Bronchial epithelial cell (primary cell): Measurements from ENCODE around the gene MTRR. TPM values are rescaled to one million over a fixed set of nuclear protein-coding genes. Genes with fewer than 3 reads are reported as not detected.

Experiments used
- DNase-seq: peaks from one replicate; pipeline ENCODE4 v3.0.0-alpha.2; 2010; ENCODE audit warnings: low read depth
- FAIRE-seq: peaks from 2 replicates; lab custom pipeline; 2011; peaks lifted over from hg19 to GRCh38; lab: Jason Lieb, UNC
- H3K27me3 ChIP-seq: 2 replicates; pipeline ENCODE4 v1.5.1; 2011; ENCODE audit warnings: low read length; ENCODE audit not compliant: control insufficient read depth, insufficient read depth
- H3K36me3 ChIP-seq: 2 replicates; pipeline ENCODE4 v1.5.1; 2011; ENCODE audit warnings: low read length; ENCODE audit not compliant: control insufficient read depth, insufficient read depth
- H3K4me3 ChIP-seq: 2 replicates; pipeline ENCODE4 v1.5.1; 2011; ENCODE audit warnings: mild to moderate bottlenecking, low read depth, low read length, control low read depth
- total RNA-seq: library from RNA; depleted of rRNA; stranded (reverse); fragments of >200 nt; gene quantifications from 2 replicates; pipeline ENCODE4 v1.2.1, GENCODE V29; 2014
- TF ChIP-seq, protein P1 (sequence below): IDR thresholded peaks from 2 replicates; pipeline ENCODE4 v1.5.1; 2011; ENCODE audit warnings: mild to moderate bottlenecking, moderate library complexity, low read length, control low read depth, inconsistent platforms; ENCODE audit not compliant: insufficient read depth, severe bottlenecking

Gene MTRR
- total RNA-seq, 1 donor from 2014 or later = 29.2 TPM

DNA sequence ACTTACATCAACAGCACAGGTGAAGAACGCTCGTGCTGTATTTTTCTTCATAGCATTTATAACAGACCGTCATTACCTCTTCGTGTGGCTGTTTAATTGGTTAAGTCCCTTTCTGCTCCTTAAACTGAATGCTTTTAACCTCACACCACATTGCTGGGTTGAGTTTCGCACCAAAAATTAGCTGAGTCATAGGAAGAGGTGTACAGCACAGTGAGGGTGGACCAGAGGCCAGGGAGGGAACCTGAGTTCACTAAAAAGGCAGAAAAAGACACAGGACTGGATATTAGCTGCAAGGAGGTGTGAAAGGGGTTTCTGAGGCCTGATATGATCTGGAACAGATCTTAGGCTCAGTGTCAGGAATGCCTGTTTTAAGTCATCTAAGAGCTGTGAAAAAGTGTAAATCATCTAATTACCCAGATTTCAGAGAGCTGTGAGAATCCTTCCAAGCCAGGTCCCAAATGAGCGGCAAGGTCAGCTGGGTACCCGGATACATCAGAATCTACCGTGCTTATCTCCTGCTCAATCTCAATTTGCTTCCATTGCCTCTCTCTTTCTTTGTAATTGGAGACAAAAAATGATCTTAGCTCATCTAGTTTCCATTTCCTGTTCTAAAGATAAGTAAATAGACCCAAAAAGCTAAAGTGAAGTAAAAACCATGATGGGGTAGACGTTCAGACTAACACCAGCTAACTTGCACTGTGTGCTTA lies 10.9 kb upstream of the MTRR start:
- no peak for FAIRE-seq
- no peaks in the 10 kb centered on the region for H3K27me3 ChIP-seq
- DNase-seq = no peak
- peaks cover 1% of the 10 kb centered on the region for H3K36me3 ChIP-seq
- H3K4me3 ChIP-seq = no peak overlapping the region
- TF ChIP-seq, protein P1, sequence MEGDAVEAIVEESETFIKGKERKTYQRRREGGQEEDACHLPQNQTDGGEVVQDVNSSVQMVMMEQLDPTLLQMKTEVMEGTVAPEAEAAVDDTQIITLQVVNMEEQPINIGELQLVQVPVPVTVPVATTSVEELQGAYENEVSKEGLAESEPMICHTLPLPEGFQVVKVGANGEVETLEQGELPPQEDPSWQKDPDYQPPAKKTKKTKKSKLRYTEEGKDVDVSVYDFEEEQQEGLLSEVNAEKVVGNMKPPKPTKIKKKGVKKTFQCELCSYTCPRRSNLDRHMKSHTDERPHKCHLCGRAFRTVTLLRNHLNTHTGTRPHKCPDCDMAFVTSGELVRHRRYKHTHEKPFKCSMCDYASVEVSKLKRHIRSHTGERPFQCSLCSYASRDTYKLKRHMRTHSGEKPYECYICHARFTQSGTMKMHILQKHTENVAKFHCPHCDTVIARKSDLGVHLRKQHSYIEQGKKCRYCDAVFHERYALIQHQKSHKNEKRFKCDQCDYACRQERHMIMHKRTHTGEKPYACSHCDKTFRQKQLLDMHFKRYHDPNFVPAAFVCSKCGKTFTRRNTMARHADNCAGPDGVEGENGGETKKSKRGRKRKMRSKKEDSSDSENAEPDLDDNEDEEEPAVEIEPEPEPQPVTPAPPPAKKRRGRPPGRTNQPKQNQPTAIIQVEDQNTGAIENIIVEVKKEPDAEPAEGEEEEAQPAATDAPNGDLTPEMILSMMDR = no peak

- FAIRE-seq (no peak), DNase-seq (no peak)
- H3K36me3 ChIP-seq = peaks cover 1% of the 10 kb centered on the region
- TF ChIP-seq, protein P1 = no peak
- no peaks in the 10 kb centered on the region for H3K27me3 ChIP-seq
- no peak overlapping the region for H3K4me3 ChIP-seq
These were observed 2.8 kb upstream of the MTRR start for GRCh38 chr5:7866196-7866595.

- TF ChIP-seq, protein P1 = no peak
- Histone ChIP-seq H3K4me3 (no peak overlapping the region), H3K36me3 (peaks cover 1% of the 10 kb centered on the region), H3K27me3 (no peaks in the 10 kb centered on the region)
- no peak for DNase-seq
- no peak for FAIRE-seq
These were observed 1.7 kb upstream of the MTRR start for GRCh38 chr5:7867260-7867659.

- H3K27me3 ChIP-seq = no peaks in the 10 kb centered on the region
- TF ChIP-seq, protein P1 = no peak
- peak overlapping the region; percentile 74 for H3K4me3 ChIP-seq
- no peak for FAIRE-seq
- peaks cover 1% of the 10 kb centered on the region for H3K36me3 ChIP-seq
- DNase-seq = no peak
These were observed 548 bp upstream of the MTRR start for GRCh38 chr5:7868427-7868772.

GRCh38 chr5:7869474-7870136 lies 657 bp downstream of the MTRR start:
- no peak for FAIRE-seq
- peaks cover 1% of the 10 kb centered on the region for H3K36me3 ChIP-seq
- TF ChIP-seq, protein P1 = no peak

More at GRCh38 chr5:7869474-7870136, 657 bp downstream of the MTRR start:
- Histone ChIP-seq H3K4me3 (peak overlapping the region; percentile 74), H3K27me3 (no peaks in the 10 kb centered on the region)
- DNase-seq = no peak
